Neuron (in vitro differentiated cells): ENCODE results near the gene GATA2.
A peak's percentile ranks its signal among the peaks of the same experiment; 100 is the strongest.

Source experiments
- H2AFZ ChIP-seq: one replicate; pipeline ENCODE4 v1.6.1; 2013; ENCODE audit warnings: low read depth, mild to moderate bottlenecking, inconsistent platforms, low read length, moderate library complexity
- H3K27me3 ChIP-seq: one replicate; pipeline ENCODE4 v1.6.1; 2013; ENCODE audit warnings: low read length; ENCODE audit not compliant: insufficient read depth
- H3K36me3 ChIP-seq: one replicate; pipeline ENCODE4 v1.6.1; 2013; ENCODE audit warnings: low read length; ENCODE audit not compliant: insufficient read depth
- H3K4me1 ChIP-seq: one replicate; pipeline ENCODE4 v1.6.1; 2013; ENCODE audit warnings: low read length; ENCODE audit not compliant: insufficient read depth
- H3K4me3 ChIP-seq: 2 replicates; pipeline ENCODE4 v1.5.1; 2013; ENCODE audit warnings: mild to moderate bottlenecking, low read length, moderate library complexity
- H3K9me3 ChIP-seq: one replicate; pipeline ENCODE4 v1.6.1; 2013; ENCODE audit warnings: low read length

GATA2 gene

DNA sequence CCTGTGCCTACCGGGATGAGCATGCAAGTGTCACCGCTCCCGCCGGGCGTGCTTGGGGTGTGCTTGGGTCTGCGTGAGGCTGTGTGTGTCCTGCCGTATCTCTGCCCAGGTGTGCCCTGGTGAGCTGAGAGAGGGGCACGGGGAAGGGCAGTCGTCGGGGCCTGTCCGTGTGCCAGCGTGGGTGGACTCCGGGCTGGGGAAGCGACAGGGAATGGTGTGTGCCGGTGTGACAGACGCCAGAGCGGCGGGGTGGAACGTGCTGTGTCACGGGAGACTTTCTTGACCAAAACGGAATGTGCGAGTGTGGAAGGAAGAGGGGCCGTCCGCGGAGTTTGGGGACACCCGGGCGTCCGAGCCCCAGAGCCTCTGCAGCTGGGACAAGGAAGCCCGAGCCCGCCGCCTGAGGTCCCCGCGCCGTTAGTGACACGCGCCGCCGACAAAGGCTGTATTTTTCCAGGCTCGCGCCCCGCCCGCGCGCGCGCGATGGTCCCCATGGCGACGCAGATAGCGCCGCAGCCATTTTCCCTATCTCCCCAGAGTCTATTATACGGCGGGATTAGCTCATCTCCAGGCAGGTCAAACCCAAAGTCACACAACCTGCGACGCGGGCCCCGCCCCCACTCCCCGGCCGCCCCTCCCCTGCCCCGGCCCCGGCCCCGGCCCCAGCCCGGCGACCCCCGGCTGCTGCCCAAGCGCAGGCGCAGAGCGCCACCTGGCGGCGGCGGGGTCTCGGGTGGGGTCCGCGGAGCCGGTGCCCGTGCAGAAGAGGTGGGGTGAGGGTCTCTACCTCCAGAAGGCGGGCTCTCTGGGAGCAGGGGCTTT, 4.5 kb upstream of the GATA2 start:
- Histone ChIP-seq H3K4me3 (peak overlapping the region; percentile 44), H2AFZ (peak overlapping the region; percentile 8), H3K9me3 (no peaks in the 10 kb centered on the region), H3K36me3 (no peaks in the 10 kb centered on the region), H3K27me3 (peaks cover 79% of the 10 kb centered on the region), H3K4me1 (peaks cover 24% of the 10 kb centered on the region)

DNA sequence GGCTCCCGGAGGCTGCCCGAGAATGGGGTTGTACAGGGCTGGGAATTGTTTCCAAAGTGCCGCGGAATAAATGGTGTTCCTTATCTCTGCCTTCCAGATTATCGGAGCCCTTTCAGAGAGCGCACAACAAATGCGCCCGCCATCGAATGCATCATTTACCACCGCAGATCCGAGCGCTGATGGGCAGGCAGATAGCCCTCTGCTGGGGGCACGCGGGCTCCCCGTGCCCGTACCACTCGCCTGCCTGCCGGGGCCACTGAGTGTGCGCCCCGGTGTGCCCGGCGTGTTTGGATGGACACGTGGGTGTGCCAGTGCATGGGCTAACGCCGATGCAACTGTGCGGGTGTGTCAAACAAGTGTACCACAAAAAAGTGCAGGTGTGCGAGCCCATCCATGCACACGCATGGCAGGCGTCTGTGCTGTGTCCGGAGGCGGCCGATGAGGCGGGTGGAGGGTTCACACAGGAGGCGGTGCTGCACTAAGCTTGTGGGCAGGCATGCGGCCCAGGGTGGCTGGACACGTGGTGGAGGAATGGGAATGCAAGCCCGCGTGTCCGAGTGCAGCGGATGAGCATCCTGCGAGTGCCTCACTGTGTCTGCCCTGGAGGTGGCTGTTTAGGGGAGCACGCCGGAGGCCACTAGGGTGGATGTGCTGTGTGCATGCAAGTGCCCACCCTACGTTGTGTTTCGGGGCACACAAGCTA, 3.8 kb upstream of the GATA2 start:
- peaks cover 85% of the 10 kb centered on the region for H3K27me3 ChIP-seq
- peak overlapping the region; percentile 40 for H3K4me3 ChIP-seq
- H2AFZ ChIP-seq: peak overlapping the region; percentile 8
- peaks cover 24% of the 10 kb centered on the region for H3K4me1 ChIP-seq
- H3K9me3 ChIP-seq: no peaks in the 10 kb centered on the region
- H3K36me3 ChIP-seq: no peaks in the 10 kb centered on the region

DNA sequence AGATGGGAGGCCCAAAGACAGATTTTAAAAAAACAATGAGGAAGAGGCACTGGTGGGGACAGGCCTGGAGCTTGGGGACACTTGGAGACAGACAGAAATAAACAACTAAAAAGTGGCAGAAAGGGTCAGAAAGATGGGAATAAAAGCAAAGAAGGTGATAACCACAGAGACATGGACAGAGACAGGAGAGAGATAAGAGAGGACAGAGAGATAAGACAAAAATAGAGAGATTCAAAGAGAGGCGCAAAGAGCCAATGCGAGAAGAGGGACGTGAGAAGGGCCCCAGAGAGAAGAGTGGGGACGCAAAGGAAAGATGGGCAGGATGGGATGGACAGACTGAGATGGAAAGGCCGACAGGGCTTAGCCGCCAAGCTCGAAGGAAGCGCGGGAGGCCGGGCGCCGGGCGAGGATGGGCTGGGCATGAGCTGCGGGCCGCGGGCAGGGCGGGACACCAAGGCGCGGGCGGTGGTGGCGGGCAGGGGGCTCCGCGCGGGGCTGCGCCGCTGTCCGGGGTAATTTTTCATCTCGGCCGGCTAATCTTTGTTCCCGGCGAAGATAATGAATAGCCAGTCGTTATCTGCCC, 3.1 kb upstream of the GATA2 start:
- Histone ChIP-seq H3K9me3 (no peaks in the 10 kb centered on the region), H2AFZ (no peak overlapping the region)

DNA sequence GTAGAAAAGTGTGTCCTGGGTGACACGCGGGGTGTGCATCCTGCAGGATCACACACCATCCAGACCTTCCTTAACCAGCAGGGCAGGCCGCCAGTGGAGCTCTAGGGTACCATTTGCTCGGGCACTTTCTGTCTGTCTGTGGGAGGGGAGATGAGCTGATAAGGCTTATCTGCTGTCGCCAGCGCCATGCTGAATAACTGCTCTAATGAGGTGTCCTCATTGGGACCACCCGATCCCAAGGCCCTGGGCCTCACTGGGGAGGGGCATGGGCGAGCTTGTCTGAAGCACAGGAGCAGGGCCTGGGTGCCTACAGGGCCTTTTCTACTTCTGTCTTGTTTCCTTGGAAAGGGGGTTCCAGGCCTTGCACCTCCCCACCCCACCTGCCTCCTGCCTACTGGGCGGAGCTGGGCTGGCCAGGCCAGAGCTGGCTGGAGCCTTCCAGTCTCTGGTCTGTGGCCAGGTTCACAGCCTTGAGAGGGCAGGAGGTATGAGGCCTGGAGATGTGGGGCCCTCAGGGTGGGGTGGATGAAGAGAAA, 2.5 kb upstream of the GATA2 start:
- H3K4me3 ChIP-seq: no peak overlapping the region
- no peak overlapping the region for H2AFZ ChIP-seq
- no peaks in the 10 kb centered on the region for H3K36me3 ChIP-seq
- H3K27me3 ChIP-seq: peaks cover 90% of the 10 kb centered on the region
- peaks cover 27% of the 10 kb centered on the region for H3K4me1 ChIP-seq
- H3K9me3 ChIP-seq: no peaks in the 10 kb centered on the region

More for the DNA sequence above, 3.1 kb upstream of the GATA2 start:
- Histone ChIP-seq H3K4me1 (peaks cover 24% of the 10 kb centered on the region), H3K27me3 (peaks cover 90% of the 10 kb centered on the region), H3K36me3 (no peaks in the 10 kb centered on the region), H3K4me3 (no peak overlapping the region)

DNA sequence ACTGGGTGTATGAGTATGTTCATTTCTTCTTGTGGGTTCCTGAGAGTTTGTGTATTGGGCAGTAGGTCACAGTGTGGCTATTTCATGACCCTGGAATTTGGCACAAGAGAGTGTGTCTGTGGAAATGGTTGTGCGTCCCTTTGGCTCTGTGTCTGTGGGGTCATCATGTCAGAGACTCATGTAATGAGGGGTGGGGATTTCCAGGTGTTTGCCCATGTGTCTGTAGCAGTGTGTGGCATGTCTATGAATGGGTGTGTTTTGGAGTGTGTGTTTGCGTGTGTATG, 1.3 kb upstream of the GATA2 start:
- Histone ChIP-seq H2AFZ (no peak overlapping the region), H3K27me3 (peaks cover 96% of the 10 kb centered on the region), H3K4me3 (no peak overlapping the region), H3K4me1 (peaks cover 38% of the 10 kb centered on the region), H3K9me3 (no peaks in the 10 kb centered on the region), H3K36me3 (no peaks in the 10 kb centered on the region)

DNA sequence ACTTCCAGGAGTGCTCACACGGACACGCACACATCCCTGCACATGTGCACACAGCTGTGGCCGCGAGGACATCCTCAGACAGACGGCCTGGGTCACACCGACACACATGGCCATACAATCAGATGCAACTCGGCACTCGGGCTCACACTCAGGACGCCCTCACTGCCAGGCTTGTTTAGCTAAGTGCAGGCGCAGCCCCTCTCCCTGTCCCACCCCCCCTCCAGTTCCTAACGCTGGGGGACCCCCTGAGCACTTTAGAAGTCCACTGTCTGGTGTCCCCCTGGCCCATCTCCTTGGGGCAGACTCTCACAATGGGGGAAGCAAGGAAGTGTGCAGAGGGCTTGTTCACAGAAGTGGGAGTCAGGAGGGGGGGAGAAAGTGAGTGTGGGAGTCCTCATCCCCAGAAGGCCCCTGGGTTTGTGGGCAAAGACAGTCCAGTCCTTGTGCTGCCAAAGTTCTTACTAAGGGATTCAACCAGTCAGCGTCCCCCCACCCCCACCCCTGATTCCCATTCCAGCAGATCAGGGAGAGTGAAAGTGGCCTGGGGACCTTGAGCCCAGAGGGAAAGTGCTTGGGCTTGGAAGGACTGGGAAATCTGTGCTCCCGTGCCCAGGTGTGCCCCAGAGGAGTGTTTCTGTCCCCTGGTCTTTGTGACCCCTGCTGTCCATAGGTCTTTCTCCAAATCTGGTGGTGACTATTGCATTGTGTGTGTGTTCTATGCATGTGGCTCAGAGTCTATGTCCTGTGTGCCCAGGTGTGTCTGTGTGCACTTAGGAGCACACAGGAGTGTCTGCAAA, 767 bp upstream of the GATA2 start:
- Histone ChIP-seq H3K4me1 (peaks cover 39% of the 10 kb centered on the region), H3K27me3 (peaks cover 96% of the 10 kb centered on the region), H3K36me3 (no peaks in the 10 kb centered on the region), H3K4me3 (no peak overlapping the region), H2AFZ (no peak overlapping the region), H3K9me3 (no peaks in the 10 kb centered on the region)

DNA sequence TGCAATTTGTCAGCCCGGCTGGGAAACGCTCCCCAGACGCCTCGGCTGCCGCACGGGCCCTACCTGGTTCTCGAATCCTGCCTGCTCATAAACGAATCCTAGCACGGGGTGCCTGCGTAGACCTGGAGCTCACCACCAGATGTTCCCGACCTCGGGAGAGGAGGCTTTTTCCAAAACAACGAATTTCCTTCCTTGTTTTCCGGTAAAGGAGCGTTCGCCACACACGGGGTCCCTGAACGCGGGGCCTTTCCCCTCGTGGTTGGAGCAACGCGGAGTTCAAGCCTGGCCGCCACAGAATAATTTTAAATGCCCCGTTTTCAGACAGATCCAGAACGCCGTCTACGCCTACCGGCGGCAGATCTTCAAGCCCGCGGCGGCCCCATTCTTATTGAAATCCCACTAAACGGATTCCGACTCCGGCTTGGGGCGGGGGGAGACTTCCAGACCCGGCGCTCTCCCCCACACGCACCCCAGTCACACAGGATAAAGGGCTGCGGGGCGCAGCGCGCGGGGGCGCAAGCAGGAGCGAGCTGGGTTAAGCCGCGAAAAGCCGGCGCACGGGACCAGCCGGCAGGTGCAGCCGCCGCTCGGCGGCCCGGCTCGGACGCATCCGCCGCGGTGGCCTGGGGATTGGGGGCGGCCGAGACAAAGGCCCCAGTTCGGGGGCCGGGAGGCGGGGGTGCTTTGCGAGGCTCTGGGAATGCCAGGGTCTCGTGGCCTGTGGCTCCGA, 895 bp downstream of the GATA2 start:
- Histone ChIP-seq H3K36me3 (no peaks in the 10 kb centered on the region), H3K27me3 (peaks cover 97% of the 10 kb centered on the region), H3K4me1 (peaks cover 37% of the 10 kb centered on the region), H3K9me3 (no peaks in the 10 kb centered on the region), H3K4me3 (no peak overlapping the region), H2AFZ (no peak overlapping the region)

DNA sequence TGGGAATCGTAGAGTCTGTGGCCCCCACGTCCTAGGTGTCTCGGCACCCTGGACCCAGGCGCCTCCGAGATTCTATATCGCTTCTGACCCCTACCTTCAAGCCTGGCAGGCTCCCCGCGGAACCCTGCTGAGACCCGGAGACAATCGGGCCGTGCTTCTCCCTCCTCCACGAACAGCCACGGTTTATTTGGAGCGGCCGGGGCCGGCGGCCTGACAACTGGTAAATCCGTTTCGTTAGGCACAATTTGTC, 1.4 kb downstream of the GATA2 start:
- Histone ChIP-seq H3K9me3 (no peaks in the 10 kb centered on the region), H3K4me1 (peaks cover 37% of the 10 kb centered on the region), H3K36me3 (no peaks in the 10 kb centered on the region), H3K27me3 (peaks cover 97% of the 10 kb centered on the region), H2AFZ (no peak overlapping the region), H3K4me3 (no peak overlapping the region)

DNA sequence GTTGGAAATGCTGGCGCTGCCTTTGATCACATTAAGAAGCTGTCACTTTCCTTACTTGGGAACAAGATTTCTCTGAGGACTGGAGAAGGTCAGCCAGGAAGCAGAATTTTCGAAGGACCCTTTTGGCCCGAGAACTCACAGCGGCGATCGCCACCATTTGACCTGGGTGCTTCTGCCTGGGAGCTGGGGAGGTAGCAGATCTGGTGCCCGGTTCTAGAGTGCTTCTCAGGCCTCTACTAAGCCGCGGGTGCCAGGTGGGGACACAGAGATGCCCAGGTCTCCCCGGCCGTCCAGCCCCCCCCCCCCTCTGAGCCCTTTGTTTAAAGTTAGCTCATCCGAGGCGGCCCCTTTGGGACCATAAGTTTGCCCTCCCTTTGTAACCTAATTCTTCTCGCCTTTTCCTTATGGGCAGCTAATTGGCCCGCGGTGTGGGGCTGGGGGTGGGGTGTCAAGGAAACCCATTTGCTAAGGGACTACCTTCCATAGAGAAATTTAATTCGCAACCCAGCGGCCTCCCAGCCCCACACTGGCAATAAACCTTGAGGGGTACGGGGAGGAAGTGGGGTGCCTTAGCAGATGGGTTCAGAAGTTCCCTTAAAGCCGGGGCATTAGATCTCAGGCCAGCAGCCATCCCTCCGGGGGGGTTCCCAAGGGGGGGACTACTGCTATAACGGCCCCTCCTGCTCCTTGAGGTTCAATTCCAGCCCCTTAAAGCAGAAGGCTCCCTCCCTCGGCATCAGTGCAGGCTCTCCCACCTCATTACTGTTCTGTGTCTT, 1.9 kb downstream of the GATA2 start:
- Histone ChIP-seq H3K27me3 (peaks cover 97% of the 10 kb centered on the region), H3K4me1 (peaks cover 36% of the 10 kb centered on the region), H3K36me3 (no peaks in the 10 kb centered on the region), H3K4me3 (no peak overlapping the region), H2AFZ (no peak overlapping the region), H3K9me3 (no peaks in the 10 kb centered on the region)

DNA sequence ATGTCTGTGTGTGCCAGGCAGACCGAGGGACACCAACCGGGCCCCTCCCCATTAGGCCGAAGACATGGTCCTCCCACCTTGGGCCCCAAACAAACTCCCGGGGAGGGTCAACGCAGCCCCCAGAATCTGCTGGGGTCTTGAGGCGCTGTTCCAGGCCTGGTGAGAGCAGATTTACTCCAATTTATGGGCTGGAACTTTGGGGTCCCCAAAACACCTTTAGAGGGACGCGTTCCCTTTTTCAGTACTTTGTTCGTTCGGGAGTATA, 2.4 kb downstream of the GATA2 start:
- Histone ChIP-seq H3K36me3 (no peaks in the 10 kb centered on the region), H3K4me1 (peaks cover 36% of the 10 kb centered on the region), H3K27me3 (peaks cover 97% of the 10 kb centered on the region), H2AFZ (no peak overlapping the region), H3K9me3 (no peaks in the 10 kb centered on the region), H3K4me3 (no peak overlapping the region)

DNA sequence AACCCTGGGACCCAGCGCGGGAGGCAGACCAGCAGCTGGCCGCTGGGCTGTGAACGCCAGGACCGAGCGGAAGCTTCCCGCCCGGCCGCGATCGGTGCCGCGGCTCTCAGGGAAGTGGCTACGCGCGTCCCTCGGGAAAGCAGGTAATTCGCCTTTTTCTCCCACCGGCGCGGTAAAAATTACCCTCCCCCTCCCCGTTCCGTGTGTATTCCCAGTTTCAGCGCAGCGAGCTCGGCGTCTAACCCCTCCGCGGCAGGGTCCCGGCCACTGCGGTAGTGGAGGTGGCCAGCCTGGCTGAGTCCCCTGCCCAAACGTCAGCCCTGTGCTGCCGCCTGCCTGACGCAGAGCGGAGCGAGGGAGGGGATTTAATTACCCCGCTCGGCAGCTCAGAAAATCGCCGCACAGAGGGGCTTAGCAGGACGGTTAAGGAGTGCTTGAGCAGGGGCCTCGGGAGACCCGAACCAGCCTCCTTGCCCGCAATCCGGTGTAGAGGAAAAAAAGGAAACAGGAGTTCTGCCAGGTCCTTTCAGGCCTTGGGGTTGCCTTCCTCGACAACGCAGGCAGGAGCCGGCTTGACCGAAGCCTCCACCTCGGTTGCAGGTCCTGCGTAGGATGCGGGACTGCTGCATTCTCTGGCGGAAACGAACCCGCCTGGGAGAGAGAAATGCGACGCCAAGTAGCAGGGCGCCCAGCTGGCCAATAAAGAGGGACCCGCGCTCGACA, 2.9 kb downstream of the GATA2 start:
- Histone ChIP-seq H3K9me3 (no peaks in the 10 kb centered on the region), H2AFZ (peak overlapping the region; percentile 32), H3K27me3 (peaks cover 97% of the 10 kb centered on the region), H3K36me3 (no peaks in the 10 kb centered on the region), H3K4me3 (peak overlapping the region; percentile 33), H3K4me1 (peaks cover 36% of the 10 kb centered on the region)

DNA sequence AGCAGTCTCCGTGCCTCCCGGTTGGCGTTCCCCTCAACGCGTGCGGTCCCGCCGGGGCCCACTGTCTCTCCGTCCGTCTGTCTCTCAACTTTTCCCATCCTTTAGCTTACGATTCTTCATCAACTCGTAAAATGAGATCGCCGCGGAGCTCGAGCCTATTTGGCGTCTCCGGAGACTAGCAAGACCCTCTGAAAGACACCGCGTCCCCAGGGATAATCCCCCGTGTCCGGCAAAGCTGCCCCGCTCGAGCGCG, 3.4 kb downstream of the GATA2 start:
- Histone ChIP-seq H3K27me3 (peaks cover 97% of the 10 kb centered on the region), H3K9me3 (no peaks in the 10 kb centered on the region), H3K4me3 (peak overlapping the region; percentile 33), H3K4me1 (peaks cover 36% of the 10 kb centered on the region), H2AFZ (peak overlapping the region; percentile 32), H3K36me3 (no peaks in the 10 kb centered on the region)
